Hepatocyte (in vitro differentiated cells): Measurements from ENCODE around the gene EMILIN1. TPM values are rescaled to one million over a fixed set of nuclear protein-coding genes. Genes with fewer than 3 reads are reported as not detected.
"Not testable (repeated sequence)": the region's sequence is repeated elsewhere in the genome, so short reads cannot be mapped to it uniquely, and the experiment has no call there.

Experiments used
- DNase-seq: peaks from one replicate; pipeline ENCODE4 v3.0.0-alpha.2; 2016; ENCODE audit warnings: low spot score
- H2AFZ ChIP-seq: fragments of 200-600 bp; sonication (generic); 2 replicates; pipeline ENCODE4 v1.6.0; 2016; ENCODE audit warnings: antibody characterized with exemption, mild to moderate bottlenecking
- H3K27ac ChIP-seq: fragments of 200-600 bp; sonication (generic); 2 replicates; pipeline ENCODE4 v1.5.1; 2016; ENCODE audit warnings: mild to moderate bottlenecking
- H3K27me3 ChIP-seq: fragments of 200-600 bp; sonication (generic); 2 replicates; pipeline ENCODE4 v1.6.1; 2016
- H3K36me3 ChIP-seq: fragments of 200-600 bp; sonication (generic); replicated peaks from 2 replicates; pipeline ENCODE4 v1.5.1; 2016; ENCODE audit warnings: low read depth; ENCODE audit not compliant: insufficient read depth
- H3K4me1 ChIP-seq: fragments of 200-600 bp; sonication (generic); 2 replicates; pipeline ENCODE4 v1.5.1; 2016; ENCODE audit warnings: mild to moderate bottlenecking, moderate library complexity; ENCODE audit not compliant: insufficient read depth
- H3K4me2 ChIP-seq: fragments of 200-600 bp; sonication (generic); 2 replicates; pipeline ENCODE4 v1.6.0; 2016
- H3K4me3 ChIP-seq: fragments of 200-600 bp; sonication (generic); 2 replicates; pipeline ENCODE4 v1.5.1; 2016; ENCODE audit warnings: mild to moderate bottlenecking
- H3K79me2 ChIP-seq: fragments of 200-600 bp; sonication (generic); 2 replicates; pipeline ENCODE4 v1.6.0; 2017; ENCODE audit warnings: mild to moderate bottlenecking
- H3K9me2 ChIP-seq: fragments of 200-600 bp; sonication (generic); replicated peaks from 2 replicates; pipeline ENCODE4 v1.6.0; 2017; ENCODE audit warnings: mild to moderate bottlenecking; ENCODE audit not compliant: insufficient read depth
- H3K9me3 ChIP-seq: fragments of 200-600 bp; sonication (generic); 2 replicates; pipeline ENCODE4 v1.5.1; 2016; ENCODE audit warnings: low read depth, mild to moderate bottlenecking
- H4K20me1 ChIP-seq: fragments of 200-600 bp; sonication (generic); 2 replicates; pipeline ENCODE4 v1.6.0; 2016; ENCODE audit warnings: mild to moderate bottlenecking; ENCODE audit not compliant: insufficient read depth, poor library complexity, severe bottlenecking
- CTCF ChIP-seq: fragments of 200-600 bp; sonication (generic); IDR thresholded peaks from 2 replicates; pipeline ENCODE4 v1.5.1; 2016; ENCODE audit warnings: antibody characterized with exemption, mild to moderate bottlenecking; ENCODE audit not compliant: poor library complexity
- EZH2 ChIP-seq: fragments of 200-600 bp; sonication (generic); IDR thresholded peaks from 2 replicates; pipeline ENCODE4 v1.6.1; 2016; ENCODE audit warnings: antibody characterized with exemption, mild to moderate bottlenecking, borderline replicate concordance
- EZH2phosphoT487 ChIP-seq: fragments of 200-600 bp; sonication (generic); IDR thresholded peaks from one replicate; pipeline ENCODE4 v1.6.1; 2018; ENCODE audit warnings: antibody characterized with exemption, mild to moderate bottlenecking, low read depth, moderate library complexity; ENCODE audit not compliant: unreplicated experiment, severe bottlenecking
- WGBS: methylation state at CpG from one replicate; pipeline ENCODE4 v1.1.6; 2016; ENCODE audit warnings: low lambda C conversion rate; ENCODE audit errors: missing lambda C conversion rate; 5-methylcytosine and 5-hydroxymethylcytosine counted together
- polyA plus RNA-seq: library from polyadenylated mRNA; unstranded; fragments of >200 nt; fragmentation: Nextera tagmentation; extraction: Ambion mirVana; gene quantifications from 2 replicates; pipeline ENCODE4 v1.2.1, GENCODE V29; 2016
- total RNA-seq: library from RNA; depleted of rRNA; stranded (reverse); fragments of >200 nt; gene quantifications from 2 replicates; pipeline ENCODE4 v1.2.3, GENCODE V29; 2014

The EMILIN1 gene
- total and polyA plus RNA-seq, 2 experiments from 2014 or later: 80.8 to 109 TPM

GRCh38 chr2:27115519-27115918, 37.1 kb downstream of the EMILIN1 start:
- DNase-seq: no peak
- no peaks in the 10 kb centered on the region for H3K9me2 ChIP-seq
- no peak overlapping the region for H2AFZ ChIP-seq
- no peaks in the 10 kb centered on the region for H4K20me1 ChIP-seq
- TF ChIP-seq CTCF: no peak
- no peak for TF ChIP-seq EZH2phosphoT487
- no peak for TF ChIP-seq EZH2
- H3K4me2 ChIP-seq: no peak overlapping the region
- no peaks in the 10 kb centered on the region for H3K9me3 ChIP-seq
- H3K79me2 ChIP-seq: no peaks in the 10 kb centered on the region
- WGBS: 73% methylated on average over 2 of the region's 2 CpGs
- no peak overlapping the region for H3K27ac ChIP-seq
- peaks cover 4% of the 10 kb centered on the region for H3K4me1 ChIP-seq
- H3K4me3 ChIP-seq: no peak overlapping the region
- H3K36me3 ChIP-seq: no peaks in the 10 kb centered on the region
- peaks cover 36% of the 10 kb centered on the region for H3K27me3 ChIP-seq

GRCh38 chr2:27117995-27118524, 39.6 kb downstream of the EMILIN1 start:
- Histone ChIP-seq H3K27me3 (peaks cover 59% of the 10 kb centered on the region), H3K79me2 (no peaks in the 10 kb centered on the region), H3K4me2 (peak overlapping the region; percentile 82), H3K4me3 (no peak overlapping the region), H4K20me1 (no peaks in the 10 kb centered on the region), H3K27ac (no peak overlapping the region), H3K9me3 (no peaks in the 10 kb centered on the region), H3K4me1 (peaks cover 4% of the 10 kb centered on the region), H3K9me2 (no peaks in the 10 kb centered on the region), H2AFZ (peak overlapping the region; percentile 45), H3K36me3 (no peaks in the 10 kb centered on the region)
- TF ChIP-seq CTCF (no peak), EZH2phosphoT487 (no peak), EZH2 (no peak)
- no peak for DNase-seq
- 27% methylated on average over 14 of the region's 14 CpGs for WGBS

- 10% methylated on average over 61 of the region's 84 CpGs for WGBS
- H3K27ac ChIP-seq: no peak within 1 kb of the TSS
- peak within 1 kb of the TSS; percentile 45 for H2AFZ ChIP-seq
- H3K9me2 ChIP-seq: no peaks in the 10 kb centered on the region
- H3K36me3 ChIP-seq: no peaks in the 10 kb centered on the region
- peak within 1 kb of the TSS; percentile 82 for H3K4me2 ChIP-seq
- peaks cover 59% of the 10 kb centered on the region for H3K27me3 ChIP-seq
- H3K9me3 ChIP-seq: no peaks in the 10 kb centered on the region
- no peak for TF ChIP-seq EZH2phosphoT487
- peak; percentile 72 for TF ChIP-seq EZH2
- no peak for TF ChIP-seq CTCF
- DNase-seq: peak; percentile 42
- no peaks in the 10 kb centered on the region for H3K79me2 ChIP-seq
- peaks cover 4% of the 10 kb centered on the region for H3K4me1 ChIP-seq
- H4K20me1 ChIP-seq: no peaks in the 10 kb centered on the region
- peak within 1 kb of the TSS; percentile 23 for H3K4me3 ChIP-seq
Measured at GRCh38 chr2:27118525-27119329, 40.3 kb downstream of the EMILIN1 start, which contains the start of gene CGREF1. Gene CGREF1, minus strand, starts transcription at chr2:27119128. Its CDS starts 14,762 bp downstream, at chr2:27104366.

GRCh38 chr2:27119330-27119670, 40.9 kb downstream of the EMILIN1 start:
- not testable (repeated sequence) for DNase-seq, H2AFZ ChIP-seq, H3K4me1 ChIP-seq, H4K20me1 ChIP-seq, H3K79me2 ChIP-seq, H3K9me3 ChIP-seq, H3K27ac ChIP-seq, H3K9me2 ChIP-seq, H3K36me3 ChIP-seq
- Histone ChIP-seq H3K4me2 (peak overlapping the region; percentile 82), H3K27me3 (peaks cover 59% of the 10 kb centered on the region), H3K4me3 (peak overlapping the region; percentile 23)
- WGBS: 90% methylated on average over 8 of the region's 8 CpGs
